NCI-H82 treated with DMSO at 0.1 percent for 48 hours (cell line): ENCODE results near the gene HOXC5.

Experiments
- DNase-seq: peaks from one replicate; lab custom pipeline; 2025; ENCODE audit not compliant: unreplicated experiment; lab: John Stamatoyannopoulos, UW

Gene HOXC5

GRCh38 chr12:54006559-54007220, 26.2 kb upstream of the HOXC5 start:
- no peak for DNase-seq

- DNase-seq, result no peak
Measured at GRCh38 chr12:54007538-54008259, 25.2 kb upstream of the HOXC5 start.

GRCh38 chr12:54008260-54008552, 24.6 kb upstream of the HOXC5 start:
- no peak for DNase-seq

- no peak for DNase-seq
Measured at GRCh38 chr12:54009171-54010052, 23.4 kb upstream of the HOXC5 start.

- no peak for DNase-seq
Measured at GRCh38 chr12:54010053-54010971, 22.5 kb upstream of the HOXC5 start.

- no peak for DNase-seq
Measured at GRCh38 chr12:54010972-54011664, 21.7 kb upstream of the HOXC5 start.

- no peak for DNase-seq
Measured at GRCh38 chr12:54011665-54012532, 21.0 kb upstream of the HOXC5 start.

- no peak for DNase-seq
Measured at GRCh38 chr12:54012631-54013409, 20.0 kb upstream of the HOXC5 start.

- no peak for DNase-seq
Measured at GRCh38 chr12:54014377-54015017, 18.4 kb upstream of the HOXC5 start.

- no peak for DNase-seq
Measured at GRCh38 chr12:54015018-54015931, 17.6 kb upstream of the HOXC5 start.

GRCh38 chr12:54016051-54016450, 16.8 kb upstream of the HOXC5 start:
- DNase-seq, result no peak

GRCh38 chr12:54016478-54016964, 16.3 kb upstream of the HOXC5 start:
- no peak for DNase-seq

- peak; percentile 80 for DNase-seq
Measured at GRCh38 chr12:54017027-54017788, 15.6 kb upstream of the HOXC5 start.

- DNase-seq, result peak; percentile 93
Measured at GRCh38 chr12:54017878-54018467, 14.9 kb upstream of the HOXC5 start.

- DNase-seq, result peak; percentile 42
Measured at GRCh38 chr12:54018468-54018984, 14.3 kb upstream of the HOXC5 start.
